ENCODE data around the gene NSD2.

Gene NSD2

GRCh38 chr4:1983053-1983845 lies 112.1 kb downstream of the NSD2 start:
- Histone ChIP-seq H3K9ac (ENCODE audit: low read depth in 1 of 2, low read length in 2 of 2) (no peak overlapping the region), H3K4me3 (ENCODE audit: low read depth in 1 of 2, low read length in 2 of 2) (no peak overlapping the region), H3K27ac (ENCODE audit: low read depth, low read length) (no peak overlapping the region), H3K4me1 (ENCODE audit: control insufficient read depth in 1 of 2, insufficient read depth in 2 of 2, low read length in 2 of 2) (no peaks in the 10 kb centered on the region), H3K36me3 (ENCODE audit: control insufficient read depth in 1 of 2, insufficient read depth in 2 of 2, low read length in 2 of 2) (peaks cover 31 to 98% of the 10 kb centered on the region in 2 donors), H3K27me3 (ENCODE audit: control insufficient read depth in 1 of 2, insufficient read depth in 2 of 2, low read length in 2 of 2) (no peaks in the 10 kb centered on the region), H3K9me3 (ENCODE audit: control insufficient read depth in 1 of 2, low read length in 2 of 2) (no peaks in the 10 kb centered on the region)

DNA sequence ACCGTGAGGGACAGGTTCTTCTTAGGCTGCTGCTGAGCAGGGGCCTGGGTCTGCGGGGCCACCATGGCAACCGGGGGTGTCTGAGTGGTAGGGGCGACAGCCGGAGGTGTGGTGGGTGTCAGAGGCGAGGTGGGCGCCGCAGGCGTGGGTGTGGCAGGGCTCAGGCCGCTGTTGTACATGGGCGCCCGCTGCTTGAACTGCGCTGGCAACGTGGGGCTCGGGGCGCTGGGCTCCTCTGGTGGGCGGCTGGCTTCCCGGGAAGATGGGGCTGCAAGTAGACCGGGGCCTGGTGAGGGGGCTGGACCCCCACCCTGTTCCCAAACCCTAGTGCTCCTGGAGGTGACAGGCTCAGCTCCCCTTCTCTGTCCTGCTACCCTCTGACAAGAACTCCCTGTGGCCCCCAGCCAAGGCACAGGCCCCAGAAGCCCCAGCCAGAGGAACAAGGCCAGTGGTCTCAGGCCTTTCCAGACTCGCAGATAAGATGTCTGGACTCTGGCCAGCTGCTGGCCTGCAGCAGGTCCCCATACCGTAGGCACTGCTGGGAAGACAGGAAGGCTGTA lies 112.7 kb downstream of the NSD2 start:
- H3K4me3 ChIP-seq (ENCODE audit: low read depth in 1 of 2, low read length in 2 of 2): no peak overlapping the region
- no peaks in the 10 kb centered on the region for H3K27me3 ChIP-seq (ENCODE audit: control insufficient read depth in 1 of 2, insufficient read depth in 2 of 2, low read length in 2 of 2)
- no peaks in the 10 kb centered on the region for H3K9me3 ChIP-seq (ENCODE audit: control insufficient read depth in 1 of 2, low read length in 2 of 2)
- no peaks in the 10 kb centered on the region for H3K4me1 ChIP-seq (ENCODE audit: control insufficient read depth in 1 of 2, insufficient read depth in 2 of 2, low read length in 2 of 2)
- H3K36me3 ChIP-seq (ENCODE audit: control insufficient read depth in 1 of 2, insufficient read depth in 2 of 2, low read length in 2 of 2): peaks cover 26 to 95% of the 10 kb centered on the region in 2 donors
- no peak overlapping the region for H3K27ac ChIP-seq (ENCODE audit: low read depth, low read length)
- H3K9ac ChIP-seq (ENCODE audit: low read depth in 1 of 2, low read length in 2 of 2): no peak overlapping the region

DNA sequence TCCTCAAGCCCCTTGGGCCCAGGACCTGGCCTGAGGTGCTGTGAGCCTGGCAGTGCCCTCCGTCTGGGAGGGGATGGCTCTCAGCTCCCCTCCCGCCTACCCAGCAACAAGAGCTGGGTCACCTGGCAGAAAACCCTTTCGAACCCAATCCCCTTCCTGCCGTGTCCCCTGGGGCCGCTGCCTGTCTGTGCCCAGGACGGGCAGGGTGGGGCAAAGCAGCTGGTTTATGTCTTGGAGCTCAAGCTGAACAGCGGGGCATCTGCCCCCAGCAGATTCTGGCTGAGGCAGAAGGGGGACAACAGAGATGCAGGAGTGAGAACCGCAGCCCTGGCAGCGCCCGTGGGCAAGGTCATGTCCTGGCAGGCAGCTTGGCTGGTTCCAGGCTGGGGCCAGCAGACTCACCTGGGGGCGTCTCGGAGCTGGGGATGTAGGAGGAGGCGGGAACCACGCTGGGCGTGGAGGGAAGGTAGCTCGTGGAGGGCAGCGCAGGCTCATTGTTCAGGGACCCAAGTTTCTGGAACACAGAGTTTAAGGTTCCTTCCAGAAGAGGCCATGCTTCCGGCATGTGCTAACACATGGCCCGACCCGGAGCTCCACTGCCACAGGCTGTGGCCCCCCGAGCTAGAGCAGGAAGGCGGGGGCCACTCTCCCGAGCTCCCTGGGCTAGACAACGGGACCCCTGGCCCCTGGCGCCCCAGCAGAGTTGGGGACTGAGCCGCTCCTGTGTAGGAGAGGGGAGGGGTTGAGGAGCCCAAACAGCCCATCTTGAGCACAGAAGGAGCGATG lies 113.4 kb downstream of the NSD2 start:
- Histone ChIP-seq H3K9me3 (ENCODE audit: control insufficient read depth in 1 of 2, low read length in 2 of 2) (no peaks in the 10 kb centered on the region), H3K27me3 (ENCODE audit: control insufficient read depth in 1 of 2, insufficient read depth in 2 of 2, low read length in 2 of 2) (no peaks in the 10 kb centered on the region), H3K27ac (ENCODE audit: low read depth, low read length) (no peak overlapping the region), H3K4me3 (ENCODE audit: low read depth in 1 of 2, low read length in 2 of 2) (no peak overlapping the region), H3K36me3 (ENCODE audit: control insufficient read depth in 1 of 2, insufficient read depth in 2 of 2, low read length in 2 of 2) (peaks cover 21 to 95% of the 10 kb centered on the region in 2 donors), H3K9ac (ENCODE audit: low read depth in 1 of 2, low read length in 2 of 2) (no peak overlapping the region), H3K4me1 (ENCODE audit: control insufficient read depth in 1 of 2, insufficient read depth in 2 of 2, low read length in 2 of 2) (no peaks in the 10 kb centered on the region)

- peaks cover 24 to 93% of the 10 kb centered on the region in 2 donors for H3K36me3 ChIP-seq (ENCODE audit: control insufficient read depth in 1 of 2, insufficient read depth in 2 of 2, low read length in 2 of 2)
- no peak overlapping the region for H3K4me3 ChIP-seq (ENCODE audit: low read depth in 1 of 2, low read length in 2 of 2)
- no peaks in the 10 kb centered on the region for H3K9me3 ChIP-seq (ENCODE audit: control insufficient read depth in 1 of 2, low read length in 2 of 2)
- no peaks in the 10 kb centered on the region for H3K27me3 ChIP-seq (ENCODE audit: control insufficient read depth in 1 of 2, insufficient read depth in 2 of 2, low read length in 2 of 2)
- no peaks in the 10 kb centered on the region for H3K4me1 ChIP-seq (ENCODE audit: control insufficient read depth in 1 of 2, insufficient read depth in 2 of 2, low read length in 2 of 2)
- no peak overlapping the region for H3K9ac ChIP-seq (ENCODE audit: low read depth in 1 of 2, low read length in 2 of 2)
- no peak overlapping the region for H3K27ac ChIP-seq (ENCODE audit: low read depth, low read length)
These were observed 114.1 kb downstream of the NSD2 start for GRCh38 chr4:1985294-1985693.

GRCh38 chr4:1985780-1986577 lies 114.8 kb downstream of the NSD2 start:
- H3K9me3 ChIP-seq (ENCODE audit: control insufficient read depth in 1 of 2, low read length in 2 of 2): no peaks in the 10 kb centered on the region
- H3K27ac ChIP-seq (ENCODE audit: low read depth, low read length): no peak overlapping the region
- H3K4me1 ChIP-seq (ENCODE audit: control insufficient read depth in 1 of 2, insufficient read depth in 2 of 2, low read length in 2 of 2): no peaks in the 10 kb centered on the region
- H3K4me3 ChIP-seq (ENCODE audit: low read depth in 1 of 2, low read length in 2 of 2): no peak overlapping the region
- H3K27me3 ChIP-seq (ENCODE audit: control insufficient read depth in 1 of 2, insufficient read depth in 2 of 2, low read length in 2 of 2): no peaks in the 10 kb centered on the region
- no peak overlapping the region for H3K9ac ChIP-seq (ENCODE audit: low read depth in 1 of 2, low read length in 2 of 2)
- H3K36me3 ChIP-seq (ENCODE audit: control insufficient read depth in 1 of 2, insufficient read depth in 2 of 2, low read length in 2 of 2): peaks cover 26 to 92% of the 10 kb centered on the region in 2 donors

- H3K4me3 ChIP-seq (ENCODE audit: low read depth in 1 of 2, low read length in 2 of 2): no peak overlapping the region
- no peaks in the 10 kb centered on the region for H3K4me1 ChIP-seq (ENCODE audit: control insufficient read depth in 1 of 2, insufficient read depth in 2 of 2, low read length in 2 of 2)
- no peak overlapping the region for H3K27ac ChIP-seq (ENCODE audit: low read depth, low read length)
- H3K9me3 ChIP-seq (ENCODE audit: control insufficient read depth in 1 of 2, low read length in 2 of 2): no peaks in the 10 kb centered on the region
- no peaks in the 10 kb centered on the region for H3K27me3 ChIP-seq (ENCODE audit: control insufficient read depth in 1 of 2, insufficient read depth in 2 of 2, low read length in 2 of 2)
- no peak overlapping the region for H3K9ac ChIP-seq (ENCODE audit: low read depth in 1 of 2, low read length in 2 of 2)
- peaks cover 29 to 92% of the 10 kb centered on the region in 2 donors for H3K36me3 ChIP-seq (ENCODE audit: control insufficient read depth in 1 of 2, insufficient read depth in 2 of 2, low read length in 2 of 2)
These were observed 115.5 kb downstream of the NSD2 start for GRCh38 chr4:1986578-1987210.

- Histone ChIP-seq H3K36me3 (ENCODE audit: control insufficient read depth in 1 of 2, insufficient read depth in 2 of 2, low read length in 2 of 2) (peaks cover 29 to 88% of the 10 kb centered on the region in 2 donors), H3K27me3 (ENCODE audit: control insufficient read depth in 1 of 2, insufficient read depth in 2 of 2, low read length in 2 of 2) (no peaks in the 10 kb centered on the region)
These were observed 116.1 kb downstream of the NSD2 start for GRCh38 chr4:1987296-1987695.

DNA sequence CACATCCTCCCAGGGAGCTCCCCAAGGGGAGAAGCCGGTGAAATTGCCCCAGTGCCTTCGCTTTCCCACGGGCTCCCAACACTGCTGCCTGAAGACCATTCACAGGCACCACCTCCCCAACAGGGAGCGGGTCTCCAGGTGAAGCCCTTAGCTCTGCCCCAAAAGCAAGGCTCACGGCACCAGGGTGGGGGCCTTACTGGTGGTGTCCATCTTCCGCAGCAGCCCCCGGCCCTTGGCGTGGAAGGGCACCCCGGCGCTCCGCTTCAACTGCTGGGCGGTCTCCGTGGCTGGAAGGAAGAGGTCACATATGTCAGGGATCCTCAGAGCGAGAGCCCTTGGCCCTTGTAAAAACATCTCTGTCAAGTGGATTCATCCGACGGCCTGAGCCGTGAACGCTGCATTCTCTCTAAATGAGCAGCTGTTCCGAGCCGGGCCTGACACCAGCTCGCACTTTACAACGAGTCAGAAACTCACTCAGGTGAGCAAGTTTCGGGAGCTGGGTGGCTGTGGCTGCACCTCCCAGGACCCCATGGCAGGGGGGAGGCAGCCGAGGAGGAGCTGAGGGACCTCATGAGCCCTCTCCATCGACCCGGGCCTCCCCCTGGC lies 116.6 kb downstream of the NSD2 start:
- peaks cover 29 to 82% of the 10 kb centered on the region in 2 donors for H3K36me3 ChIP-seq (ENCODE audit: control insufficient read depth in 1 of 2, insufficient read depth in 2 of 2, low read length in 2 of 2)
- H3K27ac ChIP-seq (ENCODE audit: low read depth, low read length): no peak overlapping the region
- H3K9me3 ChIP-seq (ENCODE audit: control insufficient read depth in 1 of 2, low read length in 2 of 2): no peaks in the 10 kb centered on the region
- no peak overlapping the region for H3K9ac ChIP-seq (ENCODE audit: low read depth in 1 of 2, low read length in 2 of 2)
- H3K27me3 ChIP-seq (ENCODE audit: control insufficient read depth in 1 of 2, insufficient read depth in 2 of 2, low read length in 2 of 2): no peaks in the 10 kb centered on the region
- H3K4me1 ChIP-seq (ENCODE audit: control insufficient read depth in 1 of 2, insufficient read depth in 2 of 2, low read length in 2 of 2): no peaks in the 10 kb centered on the region
- no peak overlapping the region for H3K4me3 ChIP-seq (ENCODE audit: low read depth in 1 of 2, low read length in 2 of 2)

More at GRCh38 chr4:1987296-1987695, 116.1 kb downstream of the NSD2 start:
- no peaks in the 10 kb centered on the region for H3K9me3 ChIP-seq (ENCODE audit: control insufficient read depth in 1 of 2, low read length in 2 of 2)
- no peak overlapping the region for H3K27ac ChIP-seq (ENCODE audit: low read depth, low read length)
- no peak overlapping the region for H3K4me3 ChIP-seq (ENCODE audit: low read depth in 1 of 2, low read length in 2 of 2)
- H3K9ac ChIP-seq (ENCODE audit: low read depth in 1 of 2, low read length in 2 of 2): no peak overlapping the region
- H3K4me1 ChIP-seq (ENCODE audit: control insufficient read depth in 1 of 2, insufficient read depth in 2 of 2, low read length in 2 of 2): no peaks in the 10 kb centered on the region

DNA sequence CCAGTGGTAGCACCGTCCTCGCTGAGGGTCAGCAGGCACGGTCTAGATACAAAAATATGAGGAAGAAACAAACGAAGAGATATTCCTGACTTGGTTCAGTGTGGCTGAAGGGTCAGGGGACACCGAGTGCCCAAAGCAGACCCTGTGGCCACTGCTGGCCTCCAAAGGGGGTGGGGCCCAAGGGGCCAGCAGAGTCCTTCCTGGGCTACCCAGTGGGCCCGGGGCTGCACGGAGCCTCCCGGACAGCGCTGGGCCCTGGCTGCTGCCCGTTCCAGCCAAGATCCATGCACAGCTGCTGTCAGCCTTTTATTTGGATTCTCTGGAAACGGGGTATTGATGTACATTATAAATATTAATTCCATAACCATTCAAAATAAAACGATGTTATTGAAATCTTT lies 117.1 kb downstream of the NSD2 start:
- Histone ChIP-seq H3K4me1 (ENCODE audit: control insufficient read depth in 1 of 2, insufficient read depth in 2 of 2, low read length in 2 of 2) (no peaks in the 10 kb centered on the region), H3K36me3 (ENCODE audit: control insufficient read depth in 1 of 2, insufficient read depth in 2 of 2, low read length in 2 of 2) (peaks cover 28 to 77% of the 10 kb centered on the region in 2 donors), H3K9me3 (ENCODE audit: control insufficient read depth in 1 of 2, low read length in 2 of 2) (no peaks in the 10 kb centered on the region), H3K9ac (ENCODE audit: low read depth in 1 of 2, low read length in 2 of 2) (no peak overlapping the region), H3K27ac (ENCODE audit: low read depth, low read length) (no peak overlapping the region), H3K4me3 (ENCODE audit: low read depth in 1 of 2, low read length in 2 of 2) (no peak overlapping the region), H3K27me3 (ENCODE audit: control insufficient read depth in 1 of 2, insufficient read depth in 2 of 2, low read length in 2 of 2) (no peaks in the 10 kb centered on the region)

All from duodenal mucosa (tissue), 2 donors.